ENCODE measurements around the gene SGSM1.

SGSM1 gene

DNA sequence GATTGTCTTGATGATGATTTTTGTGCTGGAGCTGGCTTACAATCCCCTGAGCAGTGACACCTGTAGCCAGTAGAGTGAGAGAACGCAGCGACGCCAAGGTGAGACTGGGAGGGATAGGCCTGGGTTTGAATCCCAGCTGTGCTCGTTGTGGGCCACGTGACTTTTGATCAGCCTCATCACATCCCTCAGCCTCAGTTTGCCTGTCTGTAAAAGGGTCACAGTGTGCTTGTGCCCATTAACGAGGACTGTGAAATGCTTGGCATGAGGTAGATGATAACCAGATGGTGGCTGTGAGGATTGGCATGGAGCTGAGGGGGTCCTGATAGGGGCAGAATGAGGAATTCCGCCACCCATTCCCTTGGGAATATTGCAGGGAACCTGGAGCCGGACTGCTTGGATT is 156.1 kb downstream of the SGSM1 start:
- H3K9ac ChIP-seq (ENCODE audit: low read length), result no peak overlapping the region
- H3K4me3 ChIP-seq (ENCODE audit: low read length), result no peak overlapping the region
- no peaks in the 10 kb centered on the region for H3K9me3 ChIP-seq (ENCODE audit: control insufficient read depth, low read depth, low read length)
- no peaks in the 10 kb centered on the region for H3K27me3 ChIP-seq (ENCODE audit: control insufficient read depth, insufficient read depth, low read length)
- H3K36me3 ChIP-seq (ENCODE audit: control insufficient read depth, low read depth, low read length), result no peaks in the 10 kb centered on the region
- no peaks in the 10 kb centered on the region for H3K4me1 ChIP-seq (ENCODE audit: control insufficient read depth, low read depth, low read length)
- no peak overlapping the region for H3K27ac ChIP-seq (ENCODE audit: low read length)

DNA sequence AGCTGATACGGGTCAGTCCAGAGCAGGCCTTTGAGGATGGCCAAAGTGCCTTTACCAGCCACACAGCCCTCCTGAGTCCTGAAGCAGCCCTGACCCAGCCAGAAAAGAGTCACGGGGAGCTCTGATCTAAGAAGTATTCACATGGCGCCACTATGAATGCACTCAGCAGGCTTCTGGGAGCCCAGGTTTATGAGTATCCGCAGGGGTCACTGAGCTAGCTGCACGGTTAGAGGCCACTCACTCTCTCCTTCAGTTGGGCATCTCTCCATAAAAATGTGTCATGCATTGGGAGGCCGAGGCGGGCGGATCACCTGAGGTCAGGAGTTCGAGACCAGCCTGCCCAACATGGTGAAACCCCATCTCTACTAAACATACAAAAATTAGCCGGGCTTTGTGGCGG is 156.8 kb downstream of the SGSM1 start:
- Histone ChIP-seq H3K4me1 (ENCODE audit: control insufficient read depth, low read depth, low read length) (no peaks in the 10 kb centered on the region), H3K27ac (ENCODE audit: low read length) (no peak overlapping the region), H3K9me3 (ENCODE audit: control insufficient read depth, low read depth, low read length) (no peaks in the 10 kb centered on the region), H3K27me3 (ENCODE audit: control insufficient read depth, insufficient read depth, low read length) (no peaks in the 10 kb centered on the region), H3K9ac (ENCODE audit: low read length) (no peak overlapping the region), H3K4me3 (ENCODE audit: low read length) (no peak overlapping the region), H3K36me3 (ENCODE audit: control insufficient read depth, low read depth, low read length) (no peaks in the 10 kb centered on the region)

DNA sequence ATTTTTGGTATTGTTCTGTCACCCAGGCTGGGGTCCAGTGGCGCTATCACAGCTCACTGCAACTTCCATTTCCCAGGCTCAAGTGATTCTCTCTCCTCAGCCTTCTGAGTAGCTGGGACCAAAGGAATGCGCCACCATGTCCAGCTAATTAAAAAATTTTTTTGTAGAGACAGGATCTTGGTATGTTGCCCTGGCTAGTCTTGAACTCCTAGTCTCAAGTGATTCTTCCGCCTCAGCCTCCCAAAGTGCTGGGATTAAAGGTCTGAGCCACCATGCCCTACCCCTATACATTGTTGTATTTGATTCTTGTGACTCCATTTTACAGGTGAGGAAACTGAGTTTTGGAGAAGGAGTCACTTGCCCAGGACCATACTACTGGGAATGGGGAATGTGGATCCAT is 158.4 kb downstream of the SGSM1 start:
- Histone ChIP-seq H3K36me3 (ENCODE audit: control insufficient read depth, low read depth, low read length) (no peaks in the 10 kb centered on the region), H3K27ac (ENCODE audit: low read length) (no peak overlapping the region), H3K4me1 (ENCODE audit: control insufficient read depth, low read depth, low read length) (peaks cover 11% of the 10 kb centered on the region), H3K27me3 (ENCODE audit: control insufficient read depth, insufficient read depth, low read length) (no peaks in the 10 kb centered on the region), H3K4me3 (ENCODE audit: low read length) (no peak overlapping the region), H3K9me3 (ENCODE audit: control insufficient read depth, low read depth, low read length) (no peaks in the 10 kb centered on the region), H3K9ac (ENCODE audit: low read length) (no peak overlapping the region)

DNA sequence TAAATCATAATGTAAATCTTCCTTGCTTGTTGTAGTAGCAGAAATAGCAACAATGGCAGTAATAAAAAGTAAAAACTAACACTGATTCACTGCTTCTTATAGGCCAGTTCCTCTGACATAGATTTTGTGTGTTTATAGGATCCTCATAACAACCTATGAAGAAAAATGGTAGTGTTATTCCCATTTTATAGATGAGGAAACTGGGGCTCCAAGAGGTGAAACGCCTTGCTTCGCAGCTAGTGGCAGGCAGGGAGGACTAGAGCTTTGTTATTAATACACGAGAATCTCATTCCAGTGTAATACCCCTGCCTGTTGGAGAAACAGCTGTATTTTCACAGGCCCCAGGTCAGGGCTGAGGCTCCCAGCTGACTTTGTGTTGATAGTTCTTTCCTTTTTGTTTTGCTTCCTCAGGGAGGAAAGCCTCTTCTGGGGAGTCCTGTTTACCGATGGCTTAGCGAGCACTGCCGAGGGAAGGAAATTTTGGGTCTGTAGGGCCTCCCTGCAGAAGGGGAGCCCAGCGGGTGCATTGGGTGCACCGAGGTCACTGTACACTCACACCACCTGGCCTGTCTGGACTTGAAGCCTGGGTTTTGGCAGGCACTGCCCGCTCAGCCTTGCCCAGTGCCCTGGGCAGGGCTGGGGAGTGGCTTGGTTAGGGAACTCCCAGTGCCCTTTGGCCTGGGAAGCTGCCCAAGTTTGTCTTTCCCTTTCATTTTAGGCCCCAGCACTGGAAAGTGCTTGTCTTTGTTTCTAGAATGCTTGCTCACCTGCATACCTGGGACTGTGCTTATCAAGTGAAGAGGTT is 160.0 kb downstream of the SGSM1 start:
- H3K4me3 ChIP-seq (ENCODE audit: low read length), result no peak overlapping the region
- H3K9me3 ChIP-seq (ENCODE audit: control insufficient read depth, low read depth, low read length), result no peaks in the 10 kb centered on the region
- H3K4me1 ChIP-seq (ENCODE audit: control insufficient read depth, low read depth, low read length), result peaks cover 21% of the 10 kb centered on the region
- no peaks in the 10 kb centered on the region for H3K27me3 ChIP-seq (ENCODE audit: control insufficient read depth, insufficient read depth, low read length)
- no peak overlapping the region for H3K27ac ChIP-seq (ENCODE audit: low read length)
- no peaks in the 10 kb centered on the region for H3K36me3 ChIP-seq (ENCODE audit: control insufficient read depth, low read depth, low read length)
- H3K9ac ChIP-seq (ENCODE audit: low read length), result no peak overlapping the region

DNA sequence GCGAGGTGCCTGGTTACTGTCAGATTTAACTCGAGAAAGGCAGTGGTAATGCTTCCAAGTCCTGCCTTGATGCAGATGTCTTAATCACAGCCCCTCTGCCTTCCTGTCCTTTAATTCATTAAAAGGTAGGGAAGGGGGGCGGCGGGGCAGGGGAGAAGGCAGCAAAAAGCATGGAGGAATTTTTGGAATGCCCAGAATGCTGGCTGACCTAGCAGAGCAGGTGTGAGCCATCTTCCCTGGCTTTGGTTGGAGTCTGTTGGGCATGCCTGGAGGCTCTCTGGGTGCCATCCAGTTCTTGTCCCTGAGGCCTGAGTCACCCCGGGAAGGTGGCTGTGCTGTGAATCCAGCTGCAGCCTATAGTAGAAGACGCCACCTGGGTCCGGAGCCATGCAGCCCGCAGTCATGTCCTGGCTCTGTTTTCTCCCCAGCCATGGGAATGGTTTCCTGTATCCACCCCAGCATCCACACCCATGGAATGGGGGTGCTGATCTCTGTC is 162.1 kb downstream of the SGSM1 start:
- Histone ChIP-seq H3K27ac (ENCODE audit: low read length) (peak overlapping the region; percentile 18), H3K4me3 (ENCODE audit: low read length) (no peak overlapping the region), H3K27me3 (ENCODE audit: control insufficient read depth, insufficient read depth, low read length) (no peaks in the 10 kb centered on the region), H3K9me3 (ENCODE audit: control insufficient read depth, low read depth, low read length) (no peaks in the 10 kb centered on the region), H3K4me1 (ENCODE audit: control insufficient read depth, low read depth, low read length) (peaks cover 21% of the 10 kb centered on the region), H3K36me3 (ENCODE audit: control insufficient read depth, low read depth, low read length) (no peaks in the 10 kb centered on the region), H3K9ac (ENCODE audit: low read length) (no peak overlapping the region)

DNA sequence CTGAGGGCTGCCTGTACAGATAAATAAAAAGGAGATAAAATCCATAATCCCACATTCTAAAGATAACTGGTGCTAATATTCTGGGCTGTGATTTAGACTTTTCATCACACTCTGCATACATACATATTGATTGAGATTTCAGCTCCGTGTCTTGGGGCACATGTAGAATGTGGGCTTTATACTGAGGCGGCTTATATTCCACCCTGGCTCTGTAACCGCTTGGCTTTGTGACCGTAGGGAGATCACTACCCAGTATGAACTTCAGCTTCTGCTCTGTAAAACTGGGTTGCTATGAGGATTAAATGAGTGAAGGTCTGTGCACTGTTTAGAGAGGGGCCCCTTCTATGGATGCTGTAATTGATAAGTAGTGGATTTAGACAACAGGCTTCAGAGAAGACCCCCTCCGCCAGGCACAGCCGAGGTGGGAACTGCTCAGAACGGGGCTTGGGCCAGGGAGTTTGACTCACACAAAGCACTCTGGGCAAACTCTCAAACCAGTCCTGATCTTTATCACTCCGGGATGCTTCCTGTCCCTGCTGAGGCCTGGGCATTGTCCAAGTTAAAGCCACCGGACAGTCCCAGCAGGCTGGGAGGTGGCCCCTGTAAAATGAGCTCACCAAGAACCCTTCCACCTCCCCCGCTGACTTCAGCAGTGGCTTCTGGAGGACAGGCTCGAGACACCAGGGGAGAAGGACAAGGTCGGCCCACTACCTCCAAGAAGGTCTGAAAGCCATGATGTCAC is 163.7 kb downstream of the SGSM1 start:
- H3K4me1 ChIP-seq (ENCODE audit: control insufficient read depth, low read depth, low read length), result peaks cover 21% of the 10 kb centered on the region
- no peak overlapping the region for H3K9ac ChIP-seq (ENCODE audit: low read length)
- H3K27me3 ChIP-seq (ENCODE audit: control insufficient read depth, insufficient read depth, low read length), result no peaks in the 10 kb centered on the region
- H3K4me3 ChIP-seq (ENCODE audit: low read length), result peak overlapping the region; percentile 13
- no peak overlapping the region for H3K27ac ChIP-seq (ENCODE audit: low read length)
- H3K9me3 ChIP-seq (ENCODE audit: control insufficient read depth, low read depth, low read length), result no peaks in the 10 kb centered on the region
- no peaks in the 10 kb centered on the region for H3K36me3 ChIP-seq (ENCODE audit: control insufficient read depth, low read depth, low read length)

DNA sequence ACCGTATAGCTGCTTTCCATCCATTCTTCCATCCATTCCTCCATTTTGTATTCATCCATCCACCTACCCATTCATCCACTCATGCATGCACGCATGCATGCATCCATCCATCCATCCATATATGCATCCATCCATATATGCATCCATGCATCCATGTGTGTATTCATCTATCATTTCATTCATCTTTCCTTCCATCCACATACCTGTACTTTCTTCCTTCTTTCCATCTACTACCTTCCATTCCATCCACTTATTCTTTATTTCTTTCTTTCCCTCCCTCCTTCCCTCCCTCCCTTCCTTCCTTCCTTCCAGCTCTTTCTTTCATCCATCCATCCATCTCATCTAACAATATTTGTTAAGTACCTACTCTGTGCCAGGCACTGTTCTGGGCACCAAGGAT is 166.4 kb downstream of the SGSM1 start:
- no peaks in the 10 kb centered on the region for H3K27me3 ChIP-seq (ENCODE audit: control insufficient read depth, insufficient read depth, low read length)
- no peak overlapping the region for H3K9ac ChIP-seq (ENCODE audit: low read length)
- H3K4me3 ChIP-seq (ENCODE audit: low read length), result no peak overlapping the region
- no peaks in the 10 kb centered on the region for H3K36me3 ChIP-seq (ENCODE audit: control insufficient read depth, low read depth, low read length)
- no peaks in the 10 kb centered on the region for H3K9me3 ChIP-seq (ENCODE audit: control insufficient read depth, low read depth, low read length)
- peaks cover 38% of the 10 kb centered on the region for H3K4me1 ChIP-seq (ENCODE audit: control insufficient read depth, low read depth, low read length)
- H3K27ac ChIP-seq (ENCODE audit: low read length), result no peak overlapping the region

DNA sequence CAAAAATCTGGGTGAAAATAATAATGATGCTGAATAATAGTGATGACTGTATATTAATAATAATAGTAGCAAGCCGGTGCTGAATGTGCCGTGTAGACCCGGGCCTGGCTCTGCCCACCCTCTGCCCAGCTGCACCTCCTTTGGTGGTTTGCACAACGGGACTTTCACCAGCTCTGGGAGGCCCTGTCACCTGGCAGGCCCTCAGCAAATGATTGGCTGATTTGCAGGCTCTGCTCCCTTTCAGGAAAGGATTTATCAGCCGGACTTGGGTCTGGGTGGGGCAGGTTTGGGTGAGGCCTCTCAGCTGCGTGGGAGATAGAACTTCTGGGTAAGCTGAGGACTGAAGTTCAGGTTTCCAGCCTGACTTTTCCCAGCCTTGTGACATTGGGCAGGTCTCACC is 167.9 kb downstream of the SGSM1 start:
- Histone ChIP-seq H3K9me3 (ENCODE audit: control insufficient read depth, low read depth, low read length) (no peaks in the 10 kb centered on the region), H3K9ac (ENCODE audit: low read length) (no peak overlapping the region), H3K27me3 (ENCODE audit: control insufficient read depth, insufficient read depth, low read length) (no peaks in the 10 kb centered on the region), H3K27ac (ENCODE audit: low read length) (no peak overlapping the region), H3K36me3 (ENCODE audit: control insufficient read depth, low read depth, low read length) (no peaks in the 10 kb centered on the region), H3K4me3 (ENCODE audit: low read length) (no peak overlapping the region), H3K4me1 (ENCODE audit: control insufficient read depth, low read depth, low read length) (peaks cover 36% of the 10 kb centered on the region)

DNA sequence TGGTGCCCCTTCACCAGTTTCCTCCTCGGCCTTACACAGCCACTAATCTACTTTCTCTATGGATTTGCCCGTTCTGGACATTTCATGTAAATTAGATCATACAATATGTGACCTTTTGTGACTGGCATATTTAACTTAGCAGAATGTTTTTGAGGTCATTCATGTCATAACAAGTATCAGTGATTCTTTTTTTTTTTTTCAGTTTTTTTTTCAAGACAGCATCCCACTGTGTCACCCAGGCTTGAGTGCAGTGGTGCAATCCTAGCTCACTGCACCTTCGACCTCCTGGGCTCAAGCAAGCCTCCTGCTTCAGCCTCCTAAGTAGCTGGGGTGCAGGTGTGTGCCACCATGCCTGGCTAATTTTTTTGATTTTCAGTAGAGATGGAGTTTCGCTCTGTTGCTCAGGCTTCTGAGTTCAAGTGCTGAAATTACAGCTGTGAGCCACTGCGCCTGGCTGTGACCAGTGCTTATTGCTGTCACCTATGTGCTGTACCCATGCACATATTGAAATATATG is 169.2 kb downstream of the SGSM1 start:
- H3K4me1 ChIP-seq (ENCODE audit: control insufficient read depth, low read depth, low read length), result peaks cover 26% of the 10 kb centered on the region
- H3K9me3 ChIP-seq (ENCODE audit: control insufficient read depth, low read depth, low read length), result no peaks in the 10 kb centered on the region
- H3K9ac ChIP-seq (ENCODE audit: low read length), result no peak overlapping the region
- no peak overlapping the region for H3K4me3 ChIP-seq (ENCODE audit: low read length)
- no peak overlapping the region for H3K27ac ChIP-seq (ENCODE audit: low read length)
- no peaks in the 10 kb centered on the region for H3K36me3 ChIP-seq (ENCODE audit: control insufficient read depth, low read depth, low read length)
- H3K27me3 ChIP-seq (ENCODE audit: control insufficient read depth, insufficient read depth, low read length), result no peaks in the 10 kb centered on the region

DNA sequence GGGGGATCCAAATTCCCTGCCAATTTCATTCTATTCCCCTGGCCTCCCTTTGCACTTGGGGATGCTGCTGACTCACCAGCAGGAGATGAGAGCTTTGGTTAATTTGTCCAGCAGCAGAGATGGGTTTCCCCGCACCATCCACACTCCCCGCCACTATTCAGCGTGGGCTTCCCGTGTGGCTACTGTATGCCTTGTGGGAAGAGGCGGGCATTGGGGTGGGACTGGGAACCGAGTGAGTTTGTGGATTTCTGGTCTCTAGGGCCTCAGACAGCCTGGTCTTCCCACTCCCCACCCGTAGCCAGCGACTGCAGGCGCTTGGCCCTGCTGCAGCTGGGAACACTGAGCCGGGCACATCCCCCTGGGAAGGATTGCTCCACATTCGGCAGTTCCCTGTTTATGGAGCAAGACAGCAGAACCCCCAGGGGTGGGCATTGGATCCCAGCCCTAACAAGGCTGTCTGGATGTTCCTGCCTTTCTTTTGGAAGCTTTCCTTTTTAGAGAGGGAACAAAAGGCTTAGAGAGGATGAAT is 169.9 kb downstream of the SGSM1 start:
- H3K9me3 ChIP-seq (ENCODE audit: control insufficient read depth, low read depth, low read length), result no peaks in the 10 kb centered on the region
- no peak overlapping the region for H3K4me3 ChIP-seq (ENCODE audit: low read length)
- H3K27ac ChIP-seq (ENCODE audit: low read length), result no peak overlapping the region
- H3K36me3 ChIP-seq (ENCODE audit: control insufficient read depth, low read depth, low read length), result no peaks in the 10 kb centered on the region
- H3K27me3 ChIP-seq (ENCODE audit: control insufficient read depth, insufficient read depth, low read length), result no peaks in the 10 kb centered on the region
- H3K9ac ChIP-seq (ENCODE audit: low read length), result no peak overlapping the region
- peaks cover 23% of the 10 kb centered on the region for H3K4me1 ChIP-seq (ENCODE audit: control insufficient read depth, low read depth, low read length)

DNA sequence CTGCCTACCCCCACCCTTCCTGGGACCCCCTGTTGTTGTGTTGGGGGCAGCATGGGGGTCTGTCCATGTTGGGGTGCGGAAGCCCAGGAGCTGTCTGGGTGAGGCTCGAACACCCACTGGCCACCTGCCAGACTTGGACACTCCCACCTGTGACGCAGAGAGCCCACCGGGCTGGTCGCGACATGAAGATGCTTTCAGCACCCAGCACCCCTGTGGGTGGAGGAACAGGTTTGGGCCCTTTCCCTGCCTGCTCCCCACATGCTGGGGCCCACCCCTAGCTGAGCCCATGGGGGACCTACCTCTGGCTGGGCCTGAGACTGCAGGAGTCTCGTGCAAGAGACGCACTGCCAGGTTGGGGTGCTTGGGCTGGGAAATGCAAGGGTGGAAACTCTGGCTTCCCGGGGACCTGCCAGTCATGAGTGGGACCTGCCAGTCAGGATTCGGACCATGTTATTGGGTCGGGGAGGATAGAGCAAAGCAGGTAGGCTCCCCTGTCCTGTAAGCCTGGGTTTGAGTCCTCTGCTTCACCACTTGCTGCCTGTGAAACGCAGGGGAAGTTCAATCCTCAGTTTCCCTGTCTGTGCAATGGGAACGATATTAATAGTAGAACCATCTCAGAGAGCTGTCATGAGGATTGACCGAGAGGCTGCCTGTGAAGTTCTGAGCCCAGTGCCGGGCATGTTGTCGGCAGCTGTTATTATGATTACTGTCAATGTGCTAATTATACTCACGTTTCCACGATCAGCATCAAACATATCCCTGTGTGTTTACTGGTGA is 170.6 kb downstream of the SGSM1 start:
- Histone ChIP-seq H3K36me3 (ENCODE audit: control insufficient read depth, low read depth, low read length) (no peaks in the 10 kb centered on the region), H3K27me3 (ENCODE audit: control insufficient read depth, insufficient read depth, low read length) (no peaks in the 10 kb centered on the region), H3K9ac (ENCODE audit: low read length) (no peak overlapping the region), H3K4me1 (ENCODE audit: control insufficient read depth, low read depth, low read length) (peaks cover 23% of the 10 kb centered on the region), H3K4me3 (ENCODE audit: low read length) (no peak overlapping the region), H3K9me3 (ENCODE audit: control insufficient read depth, low read depth, low read length) (no peaks in the 10 kb centered on the region), H3K27ac (ENCODE audit: low read length) (no peak overlapping the region)
